H1 (cell line): Measurements from ENCODE around the gene WRAP53. TPM values are rescaled to one million over a fixed set of nuclear protein-coding genes. Genes with fewer than 3 reads are reported as not detected.
A peak's percentile ranks its signal among the peaks of the same experiment; 100 is the strongest.

ENCODE experiments used
- ATF3 ChIP-seq: IDR thresholded peaks from 2 replicates; pipeline ENCODE4 v1.6.1; 2011; ENCODE audit warnings: low read depth, mild to moderate bottlenecking, low read length; ENCODE audit not compliant: insufficient read depth
- CHD1 ChIP-seq: IDR thresholded peaks from 2 replicates; pipeline ENCODE4 v1.6.1; 2012; ENCODE audit warnings: low read depth, low read length, improper control_type of control experiment
- CREB1 ChIP-seq: IDR thresholded peaks from 2 replicates; pipeline ENCODE4 v1.6.1; 2012; ENCODE audit warnings: inconsistent platforms
- E2F6 ChIP-seq: IDR thresholded peaks from 2 replicates; pipeline ENCODE4 v1.6.1; 2012; ENCODE audit warnings: inconsistent platforms
- EGR1 ChIP-seq: IDR thresholded peaks from 2 replicates; pipeline ENCODE4 v1.6.1; 2011; ENCODE audit warnings: low read depth, low read length, borderline replicate concordance
- EP300 ChIP-seq, 2 experiments: IDR thresholded peaks; 1 replicate in 1 of 2; 2 replicates in 1 of 2; pipeline ENCODE4 v1.6.1; 2011 to 2012; ENCODE audit warnings: low read depth in 2 of 2, low read length in 2 of 2, mild to moderate bottlenecking in 2 of 2, borderline replicate concordance in 1 of 2, inconsistent platforms in 1 of 2, moderate library complexity in 1 of 2
- HDAC2 ChIP-seq, 2 experiments: fragments of 300-600 bp in 1 of 2; sonication (generic) in 1 of 2; IDR thresholded peaks; 2 replicates each; pipeline ENCODE4 v1.6.1; 2011 to 2012; ENCODE audit warnings: low read depth in 2 of 2, low read length in 2 of 2, mild to moderate bottlenecking in 2 of 2, moderate library complexity in 2 of 2, borderline replicate concordance in 1 of 2, inconsistent platforms in 1 of 2
- JUN ChIP-seq: IDR thresholded peaks from 2 replicates; pipeline ENCODE4 v1.6.1; 2011; ENCODE audit warnings: low read depth, mild to moderate bottlenecking, improper control_type of control experiment, low read length
- MAX ChIP-seq: IDR thresholded peaks from 2 replicates; pipeline ENCODE4 v1.6.1; 2012; ENCODE audit warnings: inconsistent platforms
- POLR2A ChIP-seq, 2 experiments: IDR thresholded peaks; 1 replicate in 1 of 2; 2 replicates in 1 of 2; pipeline ENCODE4 v1.6.1; 2011; ENCODE audit warnings: low read depth in 2 of 2, low read length in 2 of 2, mild to moderate bottlenecking in 2 of 2; ENCODE audit errors: control extremely low read depth in 1 of 2
- POLR2AphosphoS5 ChIP-seq: IDR thresholded peaks from 2 replicates; pipeline ENCODE4 v1.6.1; 2011; ENCODE audit warnings: low read depth, low read length
- RAD21 ChIP-seq, 2 experiments: IDR thresholded peaks in 1 of 2; conservative IDR thresholded peaks in 1 of 2; 2 replicates each; pipeline ENCODE4 v1.6.1; 2011; ENCODE audit warnings: low read depth in 2 of 2, low read length in 2 of 2, improper control_type of control experiment in 1 of 2, inconsistent platforms in 1 of 2, mild to moderate bottlenecking in 1 of 2, moderate library complexity in 1 of 2
- RNF2 ChIP-seq: fragments of 200-900, 300-1000 bp; sonication (generic); IDR thresholded peaks from 2 replicates; pipeline ENCODE4 v1.7.1; 2016; ENCODE audit warnings: borderline replicate concordance, low read depth, mild to moderate bottlenecking, antibody characterized with exemption, low read length; ENCODE audit not compliant: poor library complexity, severe bottlenecking; ENCODE audit errors: missing control alignments
- RXRA ChIP-seq: IDR thresholded peaks from 2 replicates; pipeline ENCODE4 v1.6.1; 2011; ENCODE audit warnings: low read depth, mild to moderate bottlenecking, low read length, moderate library complexity; ENCODE audit not compliant: insufficient read depth
- SAP30 ChIP-seq: fragments of 300-600 bp; sonication (generic); IDR thresholded peaks from 2 replicates; pipeline ENCODE4 v1.7.1; 2012; ENCODE audit warnings: low read length, moderate library complexity, mild to moderate bottlenecking, inconsistent platforms; ENCODE audit not compliant: insufficient read depth, insufficient replicate concordance
- SIX5 ChIP-seq: IDR thresholded peaks from 2 replicates; pipeline ENCODE4 v1.6.1; 2011; ENCODE audit warnings: mild to moderate bottlenecking, low read depth, low read length
- SP1 ChIP-seq: IDR thresholded peaks from 2 replicates; pipeline ENCODE4 v1.6.1; 2011; ENCODE audit warnings: low read depth, low read length
- SP2 ChIP-seq: IDR thresholded peaks from 2 replicates; pipeline ENCODE4 v1.6.1; 2012; ENCODE audit warnings: mild to moderate bottlenecking, low read length, inconsistent platforms
- TAF1 ChIP-seq: IDR thresholded peaks from 2 replicates; pipeline ENCODE4 v1.6.1; 2011; ENCODE audit warnings: mild to moderate bottlenecking, low read depth, low read length
- TAF7 ChIP-seq: optimal IDR thresholded peaks from 2 replicates; pipeline ENCODE3; 2011; ENCODE audit warnings: low read depth, mild to moderate bottlenecking, inconsistent platforms, low read length, moderate library complexity, borderline replicate concordance
- YY1 ChIP-seq: IDR thresholded peaks from 2 replicates; pipeline ENCODE4 v1.6.1; 2011; ENCODE audit warnings: low read depth, mild to moderate bottlenecking, low read length
- polyA plus RNA-seq, 7 experiments: library from polyadenylated mRNA; depleted of rRNA in 3 of 7; stranded (reverse) in 5 of 7; unstranded in 2 of 7; fragments of >200 nt in 5 of 7; fragments of 200-250 nt in 2 of 7; gene quantifications; 1 replicate in 5 of 7; 2 replicates in 1 of 7; 4 replicates in 1 of 7; pipeline versions ENCODE4 v1.2.1 to v1.2.3, GENCODE V29; 2011 to 2013; ENCODE audit warnings: missing spikeins in 2 of 7, mixed read lengths in 2 of 7
- total RNA-seq: library from RNA; stranded (reverse); fragmentation: NEBNext Ultra II Directional; extraction: Animal tissue kit (Norgen Biotek cat#: 25700); gene quantifications from 2 replicates; pipeline ENCODE4 v1.2.1, GENCODE V29; 2021

Gene WRAP53
- total and polyA plus RNA-seq, 2 of the 8 experiments (the other 6 are each of a cell fraction or from before 2014, with no cell fraction given): 29.2 to 30.1 TPM

- peak; percentile 100 for TF ChIP-seq TAF1
- peak; percentile 100 for TF ChIP-seq YY1
- TF ChIP-seq JUN: no peak
- peak; percentile 98 to 99 for TF ChIP-seq POLR2A (IDR thresholded peaks at IDR 0.05; ENCODE audit: control extremely low read depth in 1 of 2, low read depth in 2 of 2, low read length in 2 of 2)
- TF ChIP-seq EP300 (IDR thresholded peaks at IDR 0.05; ENCODE audit: borderline replicate concordance in 1 of 2, low read depth in 2 of 2, low read length in 2 of 2): 0 out of 3 replicates have a peak, but pooled peaks of 1 of the 2 experiments have one; percentile 10
- TF ChIP-seq SP2: no peak
- peak; percentile 71 for TF ChIP-seq SIX5
- peak in 1 of 2 experiments; percentile 44; a peak in 1 of 4 replicates for TF ChIP-seq HDAC2 (IDR thresholded peaks at IDR 0.05; ENCODE audit: borderline replicate concordance in 1 of 2, low read depth in 2 of 2, low read length in 2 of 2)
- TF ChIP-seq RXRA: no peak
- TF ChIP-seq ATF3: no peak
- peak; percentile 78 for TF ChIP-seq E2F6
- 0 out of 2 replicates have a peak, but pooled peaks have one; percentile 49 for TF ChIP-seq CREB1
- peak; percentile 22; the same call in 1 of the 2 replicates for TF ChIP-seq CHD1
- TF ChIP-seq SP1: peak; percentile 85
- 0 out of 4 replicates have a peak, but pooled peaks of 1 of the 2 experiments have one; percentile 5 for TF ChIP-seq RAD21 (IDR thresholded peaks at IDR 0.05 in 1 of 2, conservative IDR thresholded peaks at IDR 0.05 in 1 of 2; ENCODE audit: low read depth in 2 of 2, low read length in 2 of 2)
- TF ChIP-seq MAX: peak; percentile 97
- no peak for TF ChIP-seq RNF2
- peak; percentile 98 for TF ChIP-seq TAF7
- peak; percentile 42; the same call in 1 of the 2 replicates for TF ChIP-seq EGR1
- peak; percentile 100 for TF ChIP-seq POLR2AphosphoS5
- TF ChIP-seq SAP30: peak; percentile 98
Observed at GRCh38 chr17:7687072-7687907, 987 bp upstream of the WRAP53 start, which contains the start of gene TP53 (continued).
